ENCODE measurements around the gene C19orf85. TPM values are rescaled to one million over a fixed set of nuclear protein-coding genes. Genes with fewer than 3 reads are reported as not detected.

The C19orf85 gene
- total and polyA plus RNA-seq, 2 experiments from 2014 or later, result not detected

GRCh38 chr19:55435020-55435419, 29.5 kb downstream of the C19orf85 start:
- no peaks in the 10 kb centered on the region for H3F3A ChIP-seq (ENCODE audit: insufficient read depth)

GRCh38 chr19:55434356-55434919, 30.1 kb downstream of the C19orf85 start:
- in situ Hi-C loops (cut with MboI), result no loop called here
- TF ChIP-seq EZH2 (IDR thresholded peaks at IDR 0.05; ENCODE audit: insufficient read depth, poor library complexity, severe bottlenecking) (no peak), EZH2phosphoT487 (IDR thresholded peaks at IDR 0.05; ENCODE audit: insufficient read depth, low read depth) (no peak)
- WGBS, 2 experiments (ENCODE audit: low coverage in 1 of 2, low lambda C conversion rate in 2 of 2, missing lambda C conversion rate in 2 of 2), result 80% methylated on average over 4 of the region's 4 CpGs; no CpG with 5 or more reads in 1 of the 2 experiments

More at GRCh38 chr19:55435020-55435419, 29.5 kb downstream of the C19orf85 start:
- no peak for TF ChIP-seq EZH2 (IDR thresholded peaks at IDR 0.05; ENCODE audit: insufficient read depth, poor library complexity, severe bottlenecking)
- TF ChIP-seq EZH2phosphoT487 (IDR thresholded peaks at IDR 0.05; ENCODE audit: insufficient read depth, low read depth), result no peak
- Histone ChIP-seq H3K4me2 (ENCODE audit: unreplicated experiment) (no peak overlapping the region), H3K36me3 (ENCODE audit: low read depth) (no peaks in the 10 kb centered on the region), H3K4me1 (ENCODE audit: insufficient read depth) (no peaks in the 10 kb centered on the region), H3K4me3 (no peak overlapping the region), H3K79me2 (ENCODE audit: insufficient read depth) (no peaks in the 10 kb centered on the region), H2AFZ (no peak overlapping the region), H3K9me3 (ENCODE audit: low read depth) (no peaks in the 10 kb centered on the region), H4K20me1 (ENCODE audit: insufficient read depth) (no peaks in the 10 kb centered on the region), H3K9ac (no peak overlapping the region), H3K27ac (no peak overlapping the region), H3K9me2 (ENCODE audit: insufficient read depth) (no peaks in the 10 kb centered on the region), H3K27me3 (replicated peaks; ENCODE audit: insufficient read depth) (peaks cover under 1% of the 10 kb centered on the region; the same call in 1 of the 2 replicates)
- in situ Hi-C loops (cut with MboI), result no loop called here
- WGBS, 2 experiments (ENCODE audit: low coverage in 1 of 2, low lambda C conversion rate in 2 of 2, missing lambda C conversion rate in 2 of 2), result 91% methylated on average over 4 of the region's 4 CpGs; no CpG with 5 or more reads in 1 of the 2 experiments
- DNase-seq, result no peak

GRCh38 chr19:55433292-55433691, 31.3 kb downstream of the C19orf85 start:
- Histone ChIP-seq H3F3A (ENCODE audit: insufficient read depth) (no peaks in the 10 kb centered on the region), H3K36me3 (ENCODE audit: low read depth) (no peaks in the 10 kb centered on the region), H3K9me2 (ENCODE audit: insufficient read depth) (no peaks in the 10 kb centered on the region), H3K4me2 (ENCODE audit: unreplicated experiment) (no peak overlapping the region), H3K27ac (no peak overlapping the region), H2AFZ (no peak overlapping the region), H3K79me2 (ENCODE audit: insufficient read depth) (no peaks in the 10 kb centered on the region), H3K4me3 (no peak overlapping the region), H3K9ac (no peak overlapping the region), H3K4me1 (ENCODE audit: insufficient read depth) (no peaks in the 10 kb centered on the region), H3K27me3 (replicated peaks; ENCODE audit: insufficient read depth) (no peaks in the 10 kb centered on the region), H4K20me1 (ENCODE audit: insufficient read depth) (no peaks in the 10 kb centered on the region), H3K9me3 (ENCODE audit: low read depth) (no peaks in the 10 kb centered on the region)
- TF ChIP-seq EZH2phosphoT487 (IDR thresholded peaks at IDR 0.05; ENCODE audit: insufficient read depth, low read depth) (no peak), EZH2 (IDR thresholded peaks at IDR 0.05; ENCODE audit: insufficient read depth, poor library complexity, severe bottlenecking) (no peak)
- DNase-seq, result no peak
- WGBS, 2 experiments (ENCODE audit: low coverage in 1 of 2, low lambda C conversion rate in 2 of 2, missing lambda C conversion rate in 2 of 2), result 33 to 37% methylated on average over 3 to 33 of the region's 48 CpGs
- in situ Hi-C loops (cut with MboI), result no loop called here

More at GRCh38 chr19:55434356-55434919, 30.1 kb downstream of the C19orf85 start:
- no peak overlapping the region for H3K27ac ChIP-seq
- no peaks in the 10 kb centered on the region for H3F3A ChIP-seq (ENCODE audit: insufficient read depth)
- no peak overlapping the region for H3K4me2 ChIP-seq (ENCODE audit: unreplicated experiment)
- H3K36me3 ChIP-seq (ENCODE audit: low read depth), result no peaks in the 10 kb centered on the region
- no peaks in the 10 kb centered on the region for H3K9me3 ChIP-seq (ENCODE audit: low read depth)
- no peak overlapping the region for H3K4me3 ChIP-seq
- H3K9me2 ChIP-seq (ENCODE audit: insufficient read depth), result no peaks in the 10 kb centered on the region
- H3K9ac ChIP-seq, result no peak overlapping the region
- no peaks in the 10 kb centered on the region for H4K20me1 ChIP-seq (ENCODE audit: insufficient read depth)
- no peak for DNase-seq
- no peaks in the 10 kb centered on the region for H3K4me1 ChIP-seq (ENCODE audit: insufficient read depth)
- no peaks in the 10 kb centered on the region for H3K27me3 ChIP-seq (replicated peaks; ENCODE audit: insufficient read depth)
- H3K79me2 ChIP-seq (ENCODE audit: insufficient read depth), result no peaks in the 10 kb centered on the region
- H2AFZ ChIP-seq, result no peak overlapping the region

GRCh38 chr19:55432241-55432959, 32.2 kb downstream of the C19orf85 start:
- Histone ChIP-seq H3K4me1 (ENCODE audit: insufficient read depth) (no peaks in the 10 kb centered on the region), H3K9ac (no peak overlapping the region), H3K4me3 (no peak overlapping the region), H3K4me2 (ENCODE audit: unreplicated experiment) (no peak overlapping the region), H4K20me1 (ENCODE audit: insufficient read depth) (no peaks in the 10 kb centered on the region), H3F3A (ENCODE audit: insufficient read depth) (no peaks in the 10 kb centered on the region), H2AFZ (no peak overlapping the region), H3K27ac (no peak overlapping the region), H3K9me3 (ENCODE audit: low read depth) (no peaks in the 10 kb centered on the region), H3K36me3 (ENCODE audit: low read depth) (no peaks in the 10 kb centered on the region), H3K79me2 (ENCODE audit: insufficient read depth) (no peaks in the 10 kb centered on the region), H3K9me2 (ENCODE audit: insufficient read depth) (no peaks in the 10 kb centered on the region), H3K27me3 (replicated peaks; ENCODE audit: insufficient read depth) (no peaks in the 10 kb centered on the region)
- in situ Hi-C loops (cut with MboI), result no loop called here
- DNase-seq, result peak; percentile 42
- TF ChIP-seq EZH2phosphoT487 (IDR thresholded peaks at IDR 0.05; ENCODE audit: insufficient read depth, low read depth) (no peak), EZH2 (IDR thresholded peaks at IDR 0.05; ENCODE audit: insufficient read depth, poor library complexity, severe bottlenecking) (no peak)
- 74 to 75% methylated on average over 14 of the region's 14 CpGs for WGBS, 2 experiments (ENCODE audit: low coverage in 1 of 2, low lambda C conversion rate in 2 of 2, missing lambda C conversion rate in 2 of 2)
